Endothelial cell of umbilical vein (primary cell): ENCODE results near the gene TREML4. TPM values are rescaled to one million over a fixed set of nuclear protein-coding genes. Genes with fewer than 3 reads are reported as not detected.

Source experiments
- BruUV-seq: library from RNA; stranded (reverse); fragments of 400-500 nt; replicated peaks from 2 replicates; lab custom pipeline; 2021; lab: Mats Ljungman, UMichigan
- CTCF ChIA-PET: fragments of 300-600, 350-600 bp; sonication (Branson Sonifier 250); formaldehyde crosslinking; loops from one replicate; lab custom pipeline; 2021; ENCODE audit warnings: antibody characterized with exemption, inconsistent platforms; lab: Charles Lee
- POLR2A ChIA-PET: fragments of 300-600, 350-600 bp; sonication (Branson Sonifier 250); formaldehyde crosslinking; loops from one replicate; lab custom pipeline; 2021; ENCODE audit warnings: antibody characterized with exemption, inconsistent platforms; lab: Charles Lee
- DNase-seq: peaks from one replicate; pipeline ENCODE4 v3.0.0-alpha.2; 2011; ENCODE audit warnings: low read depth, low spot score
- FAIRE-seq: peaks from 2 replicates; lab custom pipeline; 2011; peaks lifted over from hg19 to GRCh38; lab: Jason Lieb, UNC
- H2AFZ ChIP-seq: 2 replicates; pipeline ENCODE4 v1.6.0; 2012; ENCODE audit warnings: low read depth, low read length, control low read depth, inconsistent platforms
- H3K27ac ChIP-seq: 2 replicates; pipeline ENCODE4 v1.5.1; 2011; ENCODE audit warnings: low read depth, mild to moderate bottlenecking, control low read depth, low read length, moderate library complexity; ENCODE audit not compliant: insufficient read depth
- H3K27me3 ChIP-seq, 2 experiments: 2 replicates each; pipeline versions ENCODE4 v1.6.0 to v1.6.1; 2011; ENCODE audit warnings: low read length in 2 of 2, mixed read lengths in 1 of 2; ENCODE audit not compliant: control insufficient read depth in 2 of 2, insufficient read depth in 2 of 2
- H3K36me3 ChIP-seq, 2 experiments: 2 replicates in 1 of 2; 3 replicates in 1 of 2; pipeline ENCODE4 v1.5.1; 2011; ENCODE audit warnings: low read length in 2 of 2, mild to moderate bottlenecking in 1 of 2, moderate library complexity in 1 of 2; ENCODE audit not compliant: control insufficient read depth in 2 of 2, insufficient read depth in 2 of 2; ENCODE audit errors: extremely low read depth in 1 of 2
- H3K4me1 ChIP-seq: 3 replicates; pipeline ENCODE4 v1.5.1; 2011; ENCODE audit warnings: mild to moderate bottlenecking, low read length; ENCODE audit not compliant: control insufficient read depth, insufficient read depth; ENCODE audit errors: extremely low read depth
- H3K4me2 ChIP-seq: 2 replicates; pipeline ENCODE4 v1.6.1; 2011; ENCODE audit warnings: low read length, control low read depth, mixed read lengths; ENCODE audit not compliant: insufficient read depth
- H3K4me3 ChIP-seq, 3 experiments: fragments of 200-600 bp in 1 of 3; sonication (generic), shearing (Covaris generic) in 1 of 3; replicated peaks in 1 of 3; 2 replicates each; pipeline ENCODE4 v1.5.1; 2011 to 2016; ENCODE audit warnings: control low read depth in 3 of 3, low read length in 3 of 3, mild to moderate bottlenecking in 2 of 3, inconsistent platforms in 1 of 3, low read depth in 1 of 3, moderate library complexity in 1 of 3; ENCODE audit not compliant: insufficient read depth in 1 of 3
- H3K79me2 ChIP-seq: 2 replicates; pipeline ENCODE4 v1.6.0; 2012; ENCODE audit warnings: low read length, inconsistent platforms; ENCODE audit not compliant: control insufficient read depth, insufficient read depth
- H3K9ac ChIP-seq: replicated peaks from 2 replicates; pipeline ENCODE3; 2011; ENCODE audit warnings: low read length, control low read depth; ENCODE audit not compliant: insufficient read depth; ENCODE audit errors: extremely low read depth
- H3K9me1 ChIP-seq: replicated peaks from 3 replicates; pipeline ENCODE4 v1.6.0; 2011; ENCODE audit warnings: mild to moderate bottlenecking, low read length; ENCODE audit not compliant: control insufficient read depth, insufficient read depth; ENCODE audit errors: extremely low read depth
- H3K9me3 ChIP-seq: replicated peaks from 2 replicates; pipeline ENCODE4 v1.5.1; 2012; ENCODE audit warnings: low read length, inconsistent platforms; ENCODE audit not compliant: control insufficient read depth, insufficient read depth
- H4K20me1 ChIP-seq: replicated peaks from 2 replicates; pipeline ENCODE3; 2011; ENCODE audit warnings: mild to moderate bottlenecking, low read length; ENCODE audit not compliant: control insufficient read depth, insufficient read depth; ENCODE audit errors: extremely low read depth
- EZH2 ChIP-seq: IDR thresholded peaks from 2 replicates; pipeline ENCODE4 v1.6.1; 2012; ENCODE audit warnings: borderline replicate concordance, low read depth, mild to moderate bottlenecking, moderate library complexity, low read length, inconsistent platforms; ENCODE audit not compliant: severe bottlenecking
- FOS ChIP-seq: IDR thresholded peaks from 2 replicates; pipeline ENCODE4 v1.6.1; 2011; ENCODE audit warnings: mild to moderate bottlenecking, low read length, moderate library complexity, borderline replicate concordance; ENCODE audit not compliant: insufficient read depth
- GATA2 ChIP-seq: IDR thresholded peaks from 2 replicates; pipeline ENCODE4 v1.7.0; 2011; ENCODE audit warnings: low read depth, mild to moderate bottlenecking, moderate library complexity, mixed read lengths, low read length; ENCODE audit not compliant: insufficient read length, insufficient read depth
- JUN ChIP-seq: IDR thresholded peaks from 2 replicates; pipeline ENCODE4 v1.6.1; 2011; ENCODE audit warnings: borderline replicate concordance, low read depth; ENCODE audit not compliant: insufficient read length, insufficient read depth
- MYC ChIP-seq: IDR thresholded peaks from one replicate; pipeline ENCODE4 v1.6.1; 2011; ENCODE audit warnings: mild to moderate bottlenecking, low read depth, low read length
- POLR2A ChIP-seq: IDR thresholded peaks from 2 replicates; pipeline ENCODE4 v1.6.1; 2012; ENCODE audit warnings: low read depth, mild to moderate bottlenecking, control low read depth, low read length
- POLR2AphosphoS5 ChIP-seq: IDR thresholded peaks from 2 replicates; pipeline ENCODE4 v1.6.1; 2012; ENCODE audit warnings: low read depth, mild to moderate bottlenecking, control low read depth, low read length, moderate library complexity; ENCODE audit not compliant: insufficient read depth
- dilution Hi-C: fragments of 300-500 bp; cut with MboI; formaldehyde crosslinking; loops from one replicate; pipeline ENCODE4 v1.15.0; 2019; ENCODE audit warnings: low sequenced_read_pairs; ENCODE audit not compliant: extremely low pct_ligation_motif_present
- intact Hi-C: fragments of 100-400 bp; cut with micrococcal nuclease; formaldehyde crosslinking; loops from one replicate; pipeline ENCODE4 v1.10.0; 2022
- polyA plus RNA-seq, 4 experiments: library from polyadenylated mRNA; depleted of rRNA in 3 of 4; stranded (reverse) in 3 of 4; unstranded in 1 of 4; fragments of >200 nt; gene quantifications; 2 replicates each; pipeline versions ENCODE4 v1.2.1 to v1.2.3, GENCODE V29; 2011 to 2012; ENCODE audit warnings: missing spikeins in 1 of 4
- total RNA-seq: library from RNA; stranded (reverse); gene quantifications from 2 replicates; pipeline ENCODE4 v1.2.3, GENCODE V29; 2021
- TF ChIP-seq, protein P1 (sequence below): IDR thresholded peaks from 2 replicates; pipeline ENCODE4 v1.6.1; 2011; ENCODE audit not compliant: insufficient read depth, insufficient read length
- TF ChIP-seq, protein P2 (sequence below), 2 donors: IDR thresholded peaks; 1 replicate in 1 of 2; 2 replicates in 1 of 2; pipeline ENCODE4 v1.5.1; 2011; ENCODE audit warnings: low read length in 2 of 2, mild to moderate bottlenecking in 2 of 2, moderate library complexity in 2 of 2, control low read depth in 1 of 2, inconsistent platforms in 1 of 2, low read depth in 1 of 2; ENCODE audit not compliant: insufficient read depth in 1 of 2; ENCODE audit errors: extremely low read depth in 1 of 2

Gene TREML4
- total and polyA plus RNA-seq, 2 donors (not counting 3 experiments of a cell fraction or from before 2014, with no cell fraction given): not detected

DNA sequence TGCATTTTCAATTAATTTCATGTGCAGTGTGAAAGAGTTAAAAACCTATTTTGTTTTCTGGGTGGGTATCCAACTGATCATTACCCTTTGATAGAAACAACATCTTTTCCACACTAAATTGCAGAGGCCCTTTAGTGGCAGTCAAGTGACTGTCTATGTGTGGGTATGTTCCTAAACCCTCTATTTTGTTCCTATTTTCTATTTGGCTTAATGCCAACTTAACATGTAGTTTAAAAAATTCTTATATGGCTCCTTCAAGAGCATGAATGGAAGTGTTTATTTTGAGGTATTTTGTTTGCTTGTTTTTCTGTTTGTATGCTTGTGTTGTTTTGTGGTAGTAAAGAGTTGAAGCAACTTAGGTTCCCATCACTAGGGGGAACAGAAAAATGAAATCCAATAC is 38.4 kb downstream of the TREML4 start:
- Histone ChIP-seq H3K4me2 (no peak overlapping the region), H3K9me1 (no peaks in the 10 kb centered on the region), H4K20me1 (no peaks in the 10 kb centered on the region), H3K9ac (no peak overlapping the region), H3K4me3 (no peak overlapping the region), H3K27ac (no peak overlapping the region), H3K27me3 (no peaks in the 10 kb centered on the region), H3K9me3 (no peaks in the 10 kb centered on the region), H3K4me1 (no peaks in the 10 kb centered on the region), H3K79me2 (no peaks in the 10 kb centered on the region), H2AFZ (no peak overlapping the region), H3K36me3 (no peaks in the 10 kb centered on the region)
- FAIRE-seq (no peak), DNase-seq (no peak)
- intact Hi-C loops (no loop called here), dilution Hi-C loops (no loop called here)
- TF ChIP-seq POLR2AphosphoS5 (no peak), GATA2 (no peak), MYC (no peak), POLR2A (no peak), JUN (no peak), EZH2 (no peak), FOS (no peak)
- TF ChIP-seq, protein P1, sequence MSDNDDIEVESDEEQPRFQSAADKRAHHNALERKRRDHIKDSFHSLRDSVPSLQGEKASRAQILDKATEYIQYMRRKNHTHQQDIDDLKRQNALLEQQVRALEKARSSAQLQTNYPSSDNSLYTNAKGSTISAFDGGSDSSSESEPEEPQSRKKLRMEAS: no peak
- TF ChIP-seq, protein P2, sequence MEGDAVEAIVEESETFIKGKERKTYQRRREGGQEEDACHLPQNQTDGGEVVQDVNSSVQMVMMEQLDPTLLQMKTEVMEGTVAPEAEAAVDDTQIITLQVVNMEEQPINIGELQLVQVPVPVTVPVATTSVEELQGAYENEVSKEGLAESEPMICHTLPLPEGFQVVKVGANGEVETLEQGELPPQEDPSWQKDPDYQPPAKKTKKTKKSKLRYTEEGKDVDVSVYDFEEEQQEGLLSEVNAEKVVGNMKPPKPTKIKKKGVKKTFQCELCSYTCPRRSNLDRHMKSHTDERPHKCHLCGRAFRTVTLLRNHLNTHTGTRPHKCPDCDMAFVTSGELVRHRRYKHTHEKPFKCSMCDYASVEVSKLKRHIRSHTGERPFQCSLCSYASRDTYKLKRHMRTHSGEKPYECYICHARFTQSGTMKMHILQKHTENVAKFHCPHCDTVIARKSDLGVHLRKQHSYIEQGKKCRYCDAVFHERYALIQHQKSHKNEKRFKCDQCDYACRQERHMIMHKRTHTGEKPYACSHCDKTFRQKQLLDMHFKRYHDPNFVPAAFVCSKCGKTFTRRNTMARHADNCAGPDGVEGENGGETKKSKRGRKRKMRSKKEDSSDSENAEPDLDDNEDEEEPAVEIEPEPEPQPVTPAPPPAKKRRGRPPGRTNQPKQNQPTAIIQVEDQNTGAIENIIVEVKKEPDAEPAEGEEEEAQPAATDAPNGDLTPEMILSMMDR (IDR thresholded peaks at IDR 0.05; ENCODE audit: extremely low read depth in 1 of 2, insufficient read depth in 1 of 2, low read depth in 1 of 2, low read length in 2 of 2): no peak
- ChIA-PET POLR2A (no interaction called here), CTCF (no interaction called here)
- BruUV-seq: no TSS peak
